ENCODE data around the gene MSI2.
A peak's percentile ranks its signal among the peaks of the same experiment; 100 is the strongest.

The MSI2 gene

GRCh38 chr17:57582881-57583756 is 326.8 kb downstream of the MSI2 start:
- DNase-seq (ENCODE audit: low spot score): no peak

- DNase-seq (ENCODE audit: low spot score): no peak
Observed at GRCh38 chr17:57584050-57584551, 327.8 kb downstream of the MSI2 start.

GRCh38 chr17:57585341-57586195 is 329.2 kb downstream of the MSI2 start:
- DNase-seq (ENCODE audit: low spot score): no peak

GRCh38 chr17:57586196-57586740 is 329.9 kb downstream of the MSI2 start:
- DNase-seq (ENCODE audit: low spot score): no peak

GRCh38 chr17:57586742-57587141 is 330.4 kb downstream of the MSI2 start:
- no peak for DNase-seq (ENCODE audit: low spot score)

GRCh38 chr17:57587193-57587969 is 331.1 kb downstream of the MSI2 start:
- no peak for DNase-seq (ENCODE audit: low spot score)

GRCh38 chr17:57588086-57588485 is 331.8 kb downstream of the MSI2 start:
- DNase-seq (ENCODE audit: low spot score): no peak

- DNase-seq (ENCODE audit: low spot score): no peak
Observed at GRCh38 chr17:57589151-57590034, 333.1 kb downstream of the MSI2 start.

- DNase-seq (ENCODE audit: low spot score): no peak
Observed at GRCh38 chr17:57593739-57594462, 337.6 kb downstream of the MSI2 start.

- DNase-seq (ENCODE audit: low spot score): no peak
Observed at GRCh38 chr17:57594767-57595166, 338.4 kb downstream of the MSI2 start.

GRCh38 chr17:57595426-57595825 is 339.1 kb downstream of the MSI2 start:
- DNase-seq (ENCODE audit: low spot score): no peak

GRCh38 chr17:57595947-57596695 is 339.8 kb downstream of the MSI2 start:
- no peak for DNase-seq (ENCODE audit: low spot score)

GRCh38 chr17:57597101-57597500 is 340.8 kb downstream of the MSI2 start:
- no peak for DNase-seq (ENCODE audit: low spot score)

GRCh38 chr17:57597531-57598453 is 341.5 kb downstream of the MSI2 start:
- DNase-seq (ENCODE audit: low spot score): peak; percentile 84

GRCh38 chr17:57599271-57600045 is 343.1 kb downstream of the MSI2 start:
- no peak for DNase-seq (ENCODE audit: low spot score)

- DNase-seq (ENCODE audit: low spot score): no peak
Observed at GRCh38 chr17:57600074-57600473, 343.8 kb downstream of the MSI2 start.

GRCh38 chr17:57601143-57601735 is 344.9 kb downstream of the MSI2 start:
- no peak for DNase-seq (ENCODE audit: low spot score)
